ENCODE results near the gene TNXB.
"Not testable (repeated sequence)": the region's sequence is repeated elsewhere in the genome, so short reads cannot be mapped to it uniquely, and the experiment has no call there.

Gene TNXB

GRCh38 chr6:32109114-32109764, at the start of gene TNXB:
TSS of gene TNXB (minus strand) at chr6:32109338. CDS start at chr6:32098198, 11,140 bp downstream.
- DNase-seq (ENCODE audit: low read depth in 2 of 2), result no peak

GRCh38 chr6:32158052-32158451, 48.9 kb upstream of the TNXB start:
- DNase-seq (ENCODE audit: low read depth in 2 of 2), result no peak

GRCh38 chr6:32156891-32157290, 47.8 kb upstream of the TNXB start:
- DNase-seq (ENCODE audit: low read depth in 2 of 2), result no peak

- DNase-seq (ENCODE audit: low read depth in 2 of 2), result peak in 1 of 2 donors; percentile 42
Measured at GRCh38 chr6:32154514-32155161, 45.5 kb upstream of the TNXB start.

- peak; percentile 57 to 65 for DNase-seq (ENCODE audit: low read depth in 2 of 2)
Measured at GRCh38 chr6:32153564-32154513, 44.7 kb upstream of the TNXB start, which contains the start of gene PPT2. TSS of gene PPT2 (plus strand) at chr6:32154141. CDS start at chr6:32154595, 454 bp downstream.

- DNase-seq (ENCODE audit: low read depth in 2 of 2), result no peak
Measured at GRCh38 chr6:32152769-32153563, 43.8 kb upstream of the TNXB start.

GRCh38 chr6:32151863-32152768, 43.0 kb upstream of the TNXB start, which contains the start of gene PRRT1:
TSS of gene PRRT1 (minus strand) at chr6:32151939. CDS start at chr6:32151827, 112 bp downstream.
- DNase-seq (ENCODE audit: low read depth in 2 of 2), result no peak

- DNase-seq (ENCODE audit: low read depth in 2 of 2), result no peak
Measured at GRCh38 chr6:32151181-32151862, 42.2 kb upstream of the TNXB start.

GRCh38 chr6:32149932-32150870, 41.1 kb upstream of the TNXB start:
- DNase-seq (ENCODE audit: low read depth in 2 of 2), result no peak

- no peak for DNase-seq (ENCODE audit: low read depth in 2 of 2)
Measured at GRCh38 chr6:32149092-32149755, 40.1 kb upstream of the TNXB start.

GRCh38 chr6:32148289-32149091, 39.4 kb upstream of the TNXB start:
- DNase-seq (ENCODE audit: low read depth in 2 of 2), result peak; percentile 37 to 50

GRCh38 chr6:32147401-32148132, 38.4 kb upstream of the TNXB start:
- DNase-seq (ENCODE audit: low read depth in 2 of 2), result no peak

- DNase-seq (ENCODE audit: low read depth in 2 of 2), result no peak
Measured at GRCh38 chr6:32146687-32147086, 37.5 kb upstream of the TNXB start.

GRCh38 chr6:32146287-32146686, 37.1 kb upstream of the TNXB start:
- no peak for DNase-seq (ENCODE audit: low read depth in 2 of 2)

- DNase-seq (ENCODE audit: low read depth in 2 of 2), result not testable (repeated sequence)
Measured at GRCh38 chr6:32144238-32144637, 35.1 kb upstream of the TNXB start.

- DNase-seq (ENCODE audit: low read depth in 2 of 2), result no peak
Measured at GRCh38 chr6:32140420-32141046, 31.4 kb upstream of the TNXB start.

Data from stimulated activated CD8-positive, alpha-beta memory T cell treated with anti-CD3 and anti-CD28 coated beads, Interleukin-2, amount 100 ng/mL, for 1 hour (primary cell).